GM18505 (cell line): ENCODE measurements around the gene ST7.

Experiments used
- ATAC-seq: cut with Tn5 transposase; IDR thresholded peaks from one replicate; pipeline ENCODE4 v1.9.1; 2021; ENCODE audit not compliant: unreplicated experiment
- POLR2A ChIP-seq: IDR thresholded peaks from 4 replicates; pipeline ENCODE4 v1.6.1; 2011; ENCODE audit warnings: borderline replicate concordance; ENCODE audit not compliant: insufficient read depth, insufficient read length; ENCODE audit errors: extremely low read depth

ST7 gene

DNA sequence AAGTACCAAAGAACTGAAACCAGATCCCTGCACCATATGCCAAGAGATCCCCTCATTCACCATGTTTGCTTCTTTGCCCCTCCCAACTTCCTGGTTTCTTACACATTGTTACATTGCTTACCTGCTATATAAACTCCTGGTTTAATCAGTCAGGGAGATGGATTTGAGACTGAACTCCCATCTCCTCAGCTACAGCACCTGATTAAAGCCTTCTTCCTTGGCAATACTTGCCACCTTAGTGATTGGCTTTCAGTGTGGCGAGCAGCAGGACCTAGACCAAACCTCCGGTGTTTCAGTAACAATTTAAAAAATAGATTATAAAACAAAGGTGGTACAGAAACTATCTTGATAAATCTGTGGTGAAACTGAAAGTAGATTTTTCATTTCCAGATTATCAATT, 122.6 kb downstream of the ST7 start:
- no peak for TF ChIP-seq POLR2A
- no peak for ATAC-seq

DNA sequence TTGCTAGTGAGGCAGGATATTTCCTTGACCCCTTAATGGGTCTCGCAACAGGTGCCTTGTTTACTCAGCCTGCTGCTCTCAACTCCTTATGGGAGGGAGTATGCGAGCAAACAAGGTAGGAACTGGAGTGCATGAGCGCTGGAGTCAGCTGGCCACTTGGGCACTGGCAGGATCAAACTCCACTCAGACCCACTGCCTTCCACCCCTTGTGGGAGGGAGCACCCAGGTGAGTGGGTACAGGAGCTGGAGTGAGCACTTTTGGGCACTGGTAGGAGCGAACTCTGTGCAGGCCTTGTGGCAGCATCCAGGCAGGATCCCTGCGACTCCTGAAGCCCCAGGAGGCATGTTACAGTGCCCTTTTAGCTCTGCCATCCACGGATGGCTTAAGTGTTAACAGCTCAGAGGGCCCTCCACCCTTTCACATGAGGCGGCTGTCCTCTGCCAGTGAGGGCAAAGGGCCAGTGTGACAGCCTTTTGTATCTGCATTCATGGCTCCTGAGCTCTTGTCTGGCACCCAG, 123.2 kb downstream of the ST7 start:
- no peak for TF ChIP-seq POLR2A
- ATAC-seq: no peak

DNA sequence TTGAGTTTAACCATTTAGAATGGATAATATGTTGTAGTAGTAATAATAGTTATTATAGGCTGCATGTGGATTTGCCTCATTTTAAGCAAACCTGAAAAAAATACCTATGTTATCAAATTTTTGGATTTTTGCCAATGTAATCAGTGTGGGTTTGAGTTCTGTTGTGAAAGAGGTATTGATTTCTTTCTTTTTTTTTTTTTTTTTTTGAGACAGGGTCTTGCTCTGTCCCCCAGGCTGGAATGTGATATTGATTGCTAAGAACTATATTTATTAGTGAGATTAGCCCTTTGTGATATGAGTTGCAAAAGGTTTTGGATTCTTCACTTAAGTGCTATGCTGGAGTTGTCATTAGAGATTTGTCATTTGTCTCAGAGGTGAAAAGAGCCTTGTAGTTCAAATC, 124.4 kb downstream of the ST7 start:
- no peak for ATAC-seq
- TF ChIP-seq POLR2A: no peak

- TF ChIP-seq POLR2A: no peak
Observed at GRCh38 chr7:117082647-117083046, 129.3 kb downstream of the ST7 start.

GRCh38 chr7:117083648-117084047, 130.3 kb downstream of the ST7 start:
- no peak for TF ChIP-seq POLR2A

More at GRCh38 chr7:117082647-117083046, 129.3 kb downstream of the ST7 start:
- ATAC-seq: no peak

DNA sequence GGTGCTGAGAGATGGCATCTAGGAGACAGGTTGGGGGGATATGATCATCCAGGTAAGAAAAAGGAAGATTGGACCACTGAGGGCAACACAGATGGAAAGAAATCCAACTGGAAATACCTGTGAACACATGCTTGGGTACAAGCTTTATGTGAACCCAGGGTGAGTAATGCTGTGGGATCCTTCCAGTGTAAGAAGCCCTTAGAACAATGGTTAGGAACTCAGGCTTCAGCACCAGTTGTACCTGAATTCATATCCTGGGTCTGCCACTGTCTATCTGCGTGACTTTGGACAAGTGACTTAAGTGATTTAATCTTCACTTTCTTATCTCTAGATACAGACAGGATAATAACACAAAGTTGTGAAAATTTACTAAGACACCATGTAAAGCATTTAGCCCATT, 131.0 kb downstream of the ST7 start:
- ATAC-seq: no peak
- TF ChIP-seq POLR2A: no peak

More at GRCh38 chr7:117083648-117084047, 130.3 kb downstream of the ST7 start:
- ATAC-seq: no peak

- no peak for ATAC-seq
- no peak for TF ChIP-seq POLR2A
Observed at GRCh38 chr7:117085275-117085674, 132.0 kb downstream of the ST7 start.

- no peak for TF ChIP-seq POLR2A
- no peak for ATAC-seq
Observed at GRCh38 chr7:117085769-117086463, 132.6 kb downstream of the ST7 start.

- no peak for ATAC-seq
- TF ChIP-seq POLR2A: no peak
Observed at GRCh38 chr7:117086788-117087187, 133.5 kb downstream of the ST7 start.

- no peak for ATAC-seq
- no peak for TF ChIP-seq POLR2A
Observed at GRCh38 chr7:117087639-117088396, 134.5 kb downstream of the ST7 start.

- no peak for ATAC-seq
- no peak for TF ChIP-seq POLR2A
Observed at GRCh38 chr7:117088623-117089194, 135.4 kb downstream of the ST7 start.

DNA sequence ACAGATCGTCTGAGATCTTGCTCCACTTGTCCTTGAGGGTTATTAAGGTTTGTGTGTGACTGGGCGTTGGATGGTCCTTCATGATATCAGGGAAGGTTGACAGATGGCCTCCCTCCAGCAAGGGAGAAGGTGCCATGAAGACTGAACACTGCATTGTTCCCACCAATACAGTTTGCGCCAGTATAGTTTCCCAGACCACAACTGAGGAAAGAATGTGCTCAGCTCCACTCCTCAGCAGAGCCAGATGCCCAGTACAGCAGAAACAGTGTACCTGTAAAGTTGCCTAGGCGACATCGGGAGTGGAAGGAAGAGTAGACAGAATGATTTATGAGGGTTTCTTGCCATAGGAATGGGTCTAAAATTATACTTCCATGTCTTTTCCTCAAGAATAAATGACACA, 137.5 kb downstream of the ST7 start:
- no peak for ATAC-seq
- TF ChIP-seq POLR2A: no peak

DNA sequence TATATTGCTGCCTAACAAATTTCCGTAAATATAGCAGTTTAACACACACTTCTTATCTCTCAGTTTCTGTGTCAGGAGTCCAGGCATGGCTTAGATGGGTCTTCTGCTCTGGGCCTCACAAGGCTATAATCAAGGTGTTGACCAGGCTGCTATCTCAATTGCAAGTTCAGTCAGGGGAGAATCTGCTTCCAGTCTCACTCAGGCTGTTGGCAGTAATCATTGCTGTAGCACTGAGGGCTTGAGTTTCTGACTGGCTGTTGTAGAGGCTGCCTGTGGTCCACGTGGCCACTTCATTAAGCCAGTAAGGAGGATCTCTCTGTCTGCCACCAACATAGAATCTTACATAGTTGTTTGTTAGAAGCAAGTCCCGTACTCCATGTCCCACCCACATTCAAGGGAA, 138.4 kb downstream of the ST7 start:
- no peak for ATAC-seq
- no peak for TF ChIP-seq POLR2A
